ENCODE measurements around the gene FAF1. TPM values are rescaled to one million over a fixed set of nuclear protein-coding genes. Genes with fewer than 3 reads are reported as not detected.
A peak's percentile ranks its signal among the peaks of the same experiment; 100 is the strongest.

Gene FAF1
- total and polyA plus RNA-seq, 2 donors (not counting 1 experiment from before 2014, with no cell fraction given) = 39.6 to 40.0 TPM

DNA sequence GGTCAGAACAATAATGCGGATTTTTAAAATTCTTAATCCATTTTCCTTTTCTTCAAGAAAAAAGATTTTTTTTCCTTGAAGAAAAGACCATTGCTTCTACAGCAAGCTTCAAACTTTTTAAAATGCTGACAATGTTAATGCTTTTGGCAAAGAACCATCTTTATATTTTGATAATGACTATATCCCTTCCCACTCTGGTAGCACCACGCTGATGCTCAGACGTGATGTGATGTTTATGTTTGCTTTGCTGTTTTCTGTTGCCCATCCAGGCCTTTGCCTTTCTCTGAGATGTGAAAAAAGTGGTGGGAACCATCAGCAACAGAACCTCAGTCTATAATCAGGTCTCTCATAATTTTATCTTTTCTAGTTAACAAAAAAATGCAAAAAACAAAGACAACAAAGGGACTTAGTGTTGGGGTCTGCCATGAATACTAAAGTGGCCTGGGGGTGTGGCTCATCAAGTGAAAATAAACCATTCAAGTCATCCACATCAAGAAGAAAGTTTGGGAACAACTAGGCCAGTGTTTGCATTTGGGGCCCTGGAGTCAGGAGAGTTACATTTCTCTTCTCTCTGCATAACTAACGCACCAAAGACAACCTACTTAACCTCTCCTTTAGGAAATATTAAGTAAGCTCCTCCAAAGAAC, 292.2 kb downstream of the FAF1 start:
- H3K4me1 ChIP-seq (ENCODE audit: control insufficient read depth, extremely low read depth, insufficient read depth, low read length) = peaks cover 3% of the 10 kb centered on the region
- H2AFZ ChIP-seq (ENCODE audit: low read length) = no peak overlapping the region
- TF ChIP-seq EZH2 (IDR thresholded peaks at IDR 0.05; ENCODE audit: low read length, missing control alignments) (no peak), CTCF (conservative IDR thresholded peaks at IDR 0.05 in 1 of 2, IDR thresholded peaks at IDR 0.05 in 1 of 2; ENCODE audit: low read depth in 1 of 2, low read length in 2 of 2) (no peak)
- H3K4me3 ChIP-seq (replicated peaks in 1 of 4; ENCODE audit: control extremely low read depth in 1 of 4, insufficient read depth in 1 of 4, low read depth in 3 of 4, low read length in 4 of 4) = no peak overlapping the region
- no peaks in the 10 kb centered on the region for H3K27me3 ChIP-seq (ENCODE audit: control insufficient read depth, insufficient read depth, low read length)
- no peaks in the 10 kb centered on the region for H3K9me3 ChIP-seq (ENCODE audit: control insufficient read depth, insufficient read depth, low read depth, low read length)
- H3K9ac ChIP-seq (ENCODE audit: insufficient read depth, low read length) = no peak overlapping the region
- no peaks in the 10 kb centered on the region for H4K20me1 ChIP-seq (ENCODE audit: control insufficient read depth, extremely low read depth, insufficient read depth, low read length)
- no peak overlapping the region for H3K4me2 ChIP-seq (ENCODE audit: extremely low read depth, insufficient read depth, low read length)
- no peaks in the 10 kb centered on the region for H3K79me2 ChIP-seq (ENCODE audit: control insufficient read depth, insufficient read depth, low read length)
- H3K36me3 ChIP-seq (ENCODE audit: control insufficient read depth, insufficient read depth, low read length) = no peaks in the 10 kb centered on the region
- no peak overlapping the region for H3K27ac ChIP-seq (ENCODE audit: insufficient read depth, low read length)
- peak; percentile 8 to 39 for DNase-seq (ENCODE audit: low read depth in 2 of 2)

- Histone ChIP-seq H3K9me3 (ENCODE audit: control insufficient read depth, insufficient read depth, low read depth, low read length) (no peaks in the 10 kb centered on the region), H3K27ac (ENCODE audit: insufficient read depth, low read length) (no peak overlapping the region), H3K4me2 (ENCODE audit: extremely low read depth, insufficient read depth, low read length) (no peak overlapping the region), H3K79me2 (ENCODE audit: control insufficient read depth, insufficient read depth, low read length) (no peaks in the 10 kb centered on the region), H3K4me1 (ENCODE audit: control insufficient read depth, extremely low read depth, insufficient read depth, low read length) (peaks cover 3% of the 10 kb centered on the region), H2AFZ (ENCODE audit: low read length) (no peak overlapping the region), H3K27me3 (ENCODE audit: control insufficient read depth, insufficient read depth, low read length) (no peaks in the 10 kb centered on the region), H3K4me3 (replicated peaks in 1 of 4; ENCODE audit: control extremely low read depth in 1 of 4, insufficient read depth in 1 of 4, low read depth in 3 of 4, low read length in 4 of 4) (no peak overlapping the region), H3K9ac (ENCODE audit: insufficient read depth, low read length) (no peak overlapping the region), H3K36me3 (ENCODE audit: control insufficient read depth, insufficient read depth, low read length) (no peaks in the 10 kb centered on the region), H4K20me1 (ENCODE audit: control insufficient read depth, extremely low read depth, insufficient read depth, low read length) (no peaks in the 10 kb centered on the region)
- TF ChIP-seq EZH2 (IDR thresholded peaks at IDR 0.05; ENCODE audit: low read length, missing control alignments) (no peak), CTCF (conservative IDR thresholded peaks at IDR 0.05 in 1 of 2, IDR thresholded peaks at IDR 0.05 in 1 of 2; ENCODE audit: low read depth in 1 of 2, low read length in 2 of 2) (no peak)
- DNase-seq (ENCODE audit: low read depth in 2 of 2) = no peak
Measured at GRCh38 chr1:50667272-50667671, 292.8 kb downstream of the FAF1 start.

DNA sequence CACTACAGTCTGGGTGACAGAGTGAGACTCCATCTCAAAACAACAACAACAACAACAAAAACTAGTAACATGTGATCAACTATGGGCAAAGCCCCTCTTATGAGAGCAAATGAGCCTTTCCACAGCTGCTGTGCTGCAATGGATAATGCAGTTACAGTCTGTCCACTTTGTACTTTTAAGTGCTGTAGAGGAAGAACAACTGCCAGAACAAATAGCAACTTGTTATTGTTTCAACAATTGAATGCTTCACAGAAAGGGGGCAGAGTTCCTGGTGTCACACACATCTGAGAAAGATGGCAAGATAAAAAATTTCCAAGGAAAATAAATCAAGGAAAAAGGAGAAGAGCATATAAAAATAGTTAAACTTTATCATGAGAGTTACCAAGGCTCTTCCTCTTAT, 293.2 kb downstream of the FAF1 start:
- Histone ChIP-seq H2AFZ (ENCODE audit: low read length) (no peak overlapping the region), H3K9me3 (ENCODE audit: control insufficient read depth, insufficient read depth, low read depth, low read length) (no peaks in the 10 kb centered on the region), H3K4me2 (ENCODE audit: extremely low read depth, insufficient read depth, low read length) (no peak overlapping the region), H3K4me1 (ENCODE audit: control insufficient read depth, extremely low read depth, insufficient read depth, low read length) (peaks cover 3% of the 10 kb centered on the region), H3K79me2 (ENCODE audit: control insufficient read depth, insufficient read depth, low read length) (no peaks in the 10 kb centered on the region), H3K9ac (ENCODE audit: insufficient read depth, low read length) (no peak overlapping the region), H3K36me3 (ENCODE audit: control insufficient read depth, insufficient read depth, low read length) (no peaks in the 10 kb centered on the region), H3K27ac (ENCODE audit: insufficient read depth, low read length) (no peak overlapping the region), H3K4me3 (replicated peaks in 1 of 4; ENCODE audit: control extremely low read depth in 1 of 4, insufficient read depth in 1 of 4, low read depth in 3 of 4, low read length in 4 of 4) (no peak overlapping the region), H4K20me1 (ENCODE audit: control insufficient read depth, extremely low read depth, insufficient read depth, low read length) (no peaks in the 10 kb centered on the region), H3K27me3 (ENCODE audit: control insufficient read depth, insufficient read depth, low read length) (no peaks in the 10 kb centered on the region)
- DNase-seq (ENCODE audit: low read depth in 2 of 2) = no peak
- no peak for TF ChIP-seq EZH2 (IDR thresholded peaks at IDR 0.05; ENCODE audit: low read length, missing control alignments)
- TF ChIP-seq CTCF (conservative IDR thresholded peaks at IDR 0.05 in 1 of 2, IDR thresholded peaks at IDR 0.05 in 1 of 2; ENCODE audit: low read depth in 1 of 2, low read length in 2 of 2) = no peak
